Bronchial epithelial cell (primary cell): ENCODE measurements around the gene KLHL22. TPM values are rescaled to one million over a fixed set of nuclear protein-coding genes. Genes with fewer than 3 reads are reported as not detected.

Experiments used
- DNase-seq: peaks from one replicate; pipeline ENCODE4 v3.0.0-alpha.2; 2010; ENCODE audit warnings: low read depth
- FAIRE-seq: peaks from 2 replicates; lab custom pipeline; 2011; peaks lifted over from hg19 to GRCh38; lab: Jason Lieb, UNC
- H3K27me3 ChIP-seq: 2 replicates; pipeline ENCODE4 v1.5.1; 2011; ENCODE audit warnings: low read length; ENCODE audit not compliant: control insufficient read depth, insufficient read depth
- H3K36me3 ChIP-seq: 2 replicates; pipeline ENCODE4 v1.5.1; 2011; ENCODE audit warnings: low read length; ENCODE audit not compliant: control insufficient read depth, insufficient read depth
- H3K4me3 ChIP-seq: 2 replicates; pipeline ENCODE4 v1.5.1; 2011; ENCODE audit warnings: mild to moderate bottlenecking, low read depth, low read length, control low read depth
- total RNA-seq: library from RNA; depleted of rRNA; stranded (reverse); fragments of >200 nt; gene quantifications from 2 replicates; pipeline ENCODE4 v1.2.1, GENCODE V29; 2014
- TF ChIP-seq, protein P1 (sequence below): IDR thresholded peaks from 2 replicates; pipeline ENCODE4 v1.5.1; 2011; ENCODE audit warnings: mild to moderate bottlenecking, moderate library complexity, low read length, control low read depth, inconsistent platforms; ENCODE audit not compliant: insufficient read depth, severe bottlenecking

KLHL22 gene
- total RNA-seq, 1 donor from 2014 or later = 17.1 TPM

DNA sequence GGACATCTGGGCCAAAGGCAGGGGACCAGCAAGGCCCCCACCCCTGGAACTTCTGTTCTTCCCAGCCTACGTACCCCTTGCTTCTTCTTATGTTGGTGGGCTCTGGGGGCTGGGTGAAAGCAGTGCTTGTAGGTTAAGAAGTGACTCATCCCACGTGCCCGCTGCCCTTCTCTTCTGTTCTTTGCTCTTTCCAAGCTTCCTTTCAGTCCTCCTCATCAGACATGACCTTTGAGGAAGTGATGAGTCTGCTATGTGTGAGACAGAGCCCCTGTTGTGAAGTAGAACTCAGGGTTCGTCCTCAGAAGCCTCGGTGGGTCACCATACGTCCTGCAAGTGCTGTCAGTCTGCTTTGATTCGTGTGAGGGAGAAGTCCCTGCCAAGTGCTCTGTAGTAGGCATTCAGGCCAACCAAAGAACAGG lies 24.5 kb upstream of the KLHL22 start:
- DNase-seq (peak; percentile 39), FAIRE-seq (no peak)
- Histone ChIP-seq H3K4me3 (no peak overlapping the region), H3K36me3 (peaks cover 11% of the 10 kb centered on the region), H3K27me3 (no peaks in the 10 kb centered on the region)
- TF ChIP-seq, protein P1, sequence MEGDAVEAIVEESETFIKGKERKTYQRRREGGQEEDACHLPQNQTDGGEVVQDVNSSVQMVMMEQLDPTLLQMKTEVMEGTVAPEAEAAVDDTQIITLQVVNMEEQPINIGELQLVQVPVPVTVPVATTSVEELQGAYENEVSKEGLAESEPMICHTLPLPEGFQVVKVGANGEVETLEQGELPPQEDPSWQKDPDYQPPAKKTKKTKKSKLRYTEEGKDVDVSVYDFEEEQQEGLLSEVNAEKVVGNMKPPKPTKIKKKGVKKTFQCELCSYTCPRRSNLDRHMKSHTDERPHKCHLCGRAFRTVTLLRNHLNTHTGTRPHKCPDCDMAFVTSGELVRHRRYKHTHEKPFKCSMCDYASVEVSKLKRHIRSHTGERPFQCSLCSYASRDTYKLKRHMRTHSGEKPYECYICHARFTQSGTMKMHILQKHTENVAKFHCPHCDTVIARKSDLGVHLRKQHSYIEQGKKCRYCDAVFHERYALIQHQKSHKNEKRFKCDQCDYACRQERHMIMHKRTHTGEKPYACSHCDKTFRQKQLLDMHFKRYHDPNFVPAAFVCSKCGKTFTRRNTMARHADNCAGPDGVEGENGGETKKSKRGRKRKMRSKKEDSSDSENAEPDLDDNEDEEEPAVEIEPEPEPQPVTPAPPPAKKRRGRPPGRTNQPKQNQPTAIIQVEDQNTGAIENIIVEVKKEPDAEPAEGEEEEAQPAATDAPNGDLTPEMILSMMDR = no peak

DNA sequence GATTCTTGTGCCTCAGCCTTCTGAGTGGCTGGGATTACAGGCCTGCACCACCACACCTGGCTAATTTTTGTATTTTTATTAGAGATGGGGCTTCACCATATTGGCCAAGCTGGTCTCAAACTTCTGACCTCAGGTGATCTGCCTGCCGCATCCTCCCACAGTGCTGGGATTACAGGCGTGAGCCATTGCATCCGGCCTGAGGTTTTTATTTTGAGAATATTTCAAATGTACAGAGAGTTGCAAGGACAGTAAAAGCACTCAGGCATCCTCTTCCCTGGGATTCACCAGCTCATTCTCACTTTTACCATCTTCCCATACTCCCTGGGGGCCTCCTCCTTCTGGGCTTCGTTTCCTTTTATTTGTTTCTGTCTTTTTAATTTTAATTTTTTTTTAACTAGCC lies 24.0 kb upstream of the KLHL22 start:
- no peak for FAIRE-seq
- no peak for DNase-seq
- H3K4me3 ChIP-seq = no peak overlapping the region
- peaks cover 9% of the 10 kb centered on the region for H3K36me3 ChIP-seq
- no peaks in the 10 kb centered on the region for H3K27me3 ChIP-seq
- TF ChIP-seq, protein P1 = no peak

DNA sequence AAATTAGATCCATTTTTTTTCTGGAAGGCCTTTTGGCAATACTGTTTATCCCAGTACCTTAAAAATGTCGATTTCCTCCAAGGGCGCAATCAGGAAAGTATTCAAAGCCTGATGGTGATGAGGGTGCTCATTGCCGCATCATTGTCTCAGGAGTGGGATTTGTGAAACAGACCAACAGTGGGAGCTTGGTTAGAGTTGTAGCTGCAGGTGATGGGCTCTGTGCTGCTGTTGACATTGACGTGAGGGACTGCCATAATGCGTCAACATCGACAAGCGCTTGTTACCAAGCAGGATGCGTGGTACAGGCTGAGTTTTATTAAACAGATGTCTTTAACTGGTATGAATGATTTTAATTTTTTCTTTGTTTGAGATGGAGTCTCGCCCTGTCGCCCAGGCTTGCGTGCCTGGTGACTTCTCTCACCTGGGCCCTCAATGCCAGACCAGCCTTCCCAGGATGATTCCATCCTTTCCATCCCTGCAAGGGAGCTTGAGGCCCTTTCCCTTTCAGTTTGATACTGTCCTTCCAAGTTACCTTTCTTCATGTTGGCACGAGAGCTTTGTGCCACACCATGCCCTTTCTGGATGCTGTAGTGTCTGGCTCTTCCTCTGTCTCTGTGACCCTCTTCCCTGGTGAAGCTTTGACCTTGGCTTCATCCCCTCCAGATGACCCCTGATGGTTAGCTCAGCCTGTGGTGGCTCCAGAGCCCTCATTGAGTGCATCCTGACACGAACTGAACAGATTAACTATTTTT lies 22.4 kb upstream of the KLHL22 start:
- TF ChIP-seq, protein P1 = no peak
- Histone ChIP-seq H3K27me3 (no peaks in the 10 kb centered on the region), H3K4me3 (no peak overlapping the region), H3K36me3 (peaks cover 9% of the 10 kb centered on the region)
- DNase-seq (no peak), FAIRE-seq (no peak)

DNA sequence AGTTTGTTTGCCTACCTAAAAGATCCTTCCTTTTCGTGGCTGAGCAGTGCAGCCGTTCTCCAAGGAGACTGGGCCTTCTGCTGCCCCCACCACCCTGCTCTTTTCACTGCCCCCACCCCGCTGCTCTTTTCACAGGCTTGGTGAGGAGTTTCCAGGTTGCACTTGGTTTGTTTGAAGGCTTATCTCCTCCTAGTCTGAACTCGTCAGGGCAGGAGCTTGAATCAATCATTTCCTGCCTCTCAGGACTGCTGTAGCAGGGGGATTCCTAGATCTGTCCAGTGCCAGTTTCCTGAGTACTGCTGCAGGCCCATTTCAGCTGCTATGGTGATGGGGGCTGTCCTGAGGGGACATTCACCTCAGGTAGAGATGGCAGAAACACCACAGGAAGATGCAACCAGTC lies 21.8 kb upstream of the KLHL22 start:
- Histone ChIP-seq H3K4me3 (no peak overlapping the region), H3K27me3 (no peaks in the 10 kb centered on the region), H3K36me3 (peaks cover 7% of the 10 kb centered on the region)
- DNase-seq (peak; percentile 86), FAIRE-seq (no peak)
- TF ChIP-seq, protein P1 = no peak

DNA sequence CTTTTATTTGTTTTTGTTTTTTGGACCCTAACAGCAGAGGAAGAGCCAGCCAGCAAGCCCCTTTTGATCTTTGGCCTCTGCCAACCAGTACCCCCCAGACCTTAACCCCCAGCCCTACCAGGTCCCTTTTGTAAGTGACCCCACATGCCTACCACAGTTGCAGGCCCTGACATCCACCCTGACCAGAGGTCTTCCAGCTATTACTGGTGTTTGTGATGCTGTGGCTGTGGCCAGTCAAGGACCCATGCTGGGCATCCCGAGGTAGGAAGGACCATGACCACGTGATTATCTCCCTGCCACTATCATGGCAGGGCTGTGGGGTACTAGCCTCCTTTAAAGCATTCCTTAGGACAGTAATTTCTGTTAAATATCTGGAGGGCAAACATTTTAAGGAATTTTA lies 20.8 kb upstream of the KLHL22 start:
- no peak for FAIRE-seq
- TF ChIP-seq, protein P1 = no peak
- peaks cover 4% of the 10 kb centered on the region for H3K36me3 ChIP-seq
- H3K27me3 ChIP-seq = no peaks in the 10 kb centered on the region
- H3K4me3 ChIP-seq = no peak overlapping the region
- no peak for DNase-seq
